GM21381 (cell line): ENCODE data around the gene PDE6D.
A peak's percentile ranks its signal among the peaks of the same experiment; 100 is the strongest.

Experiments
- ATAC-seq: cut with Tn5 transposase; IDR thresholded peaks from one replicate; pipeline ENCODE4 v1.9.1; 2021; ENCODE audit warnings: mild to moderate bottlenecking, moderate library complexity; ENCODE audit not compliant: unreplicated experiment

PDE6D gene

DNA sequence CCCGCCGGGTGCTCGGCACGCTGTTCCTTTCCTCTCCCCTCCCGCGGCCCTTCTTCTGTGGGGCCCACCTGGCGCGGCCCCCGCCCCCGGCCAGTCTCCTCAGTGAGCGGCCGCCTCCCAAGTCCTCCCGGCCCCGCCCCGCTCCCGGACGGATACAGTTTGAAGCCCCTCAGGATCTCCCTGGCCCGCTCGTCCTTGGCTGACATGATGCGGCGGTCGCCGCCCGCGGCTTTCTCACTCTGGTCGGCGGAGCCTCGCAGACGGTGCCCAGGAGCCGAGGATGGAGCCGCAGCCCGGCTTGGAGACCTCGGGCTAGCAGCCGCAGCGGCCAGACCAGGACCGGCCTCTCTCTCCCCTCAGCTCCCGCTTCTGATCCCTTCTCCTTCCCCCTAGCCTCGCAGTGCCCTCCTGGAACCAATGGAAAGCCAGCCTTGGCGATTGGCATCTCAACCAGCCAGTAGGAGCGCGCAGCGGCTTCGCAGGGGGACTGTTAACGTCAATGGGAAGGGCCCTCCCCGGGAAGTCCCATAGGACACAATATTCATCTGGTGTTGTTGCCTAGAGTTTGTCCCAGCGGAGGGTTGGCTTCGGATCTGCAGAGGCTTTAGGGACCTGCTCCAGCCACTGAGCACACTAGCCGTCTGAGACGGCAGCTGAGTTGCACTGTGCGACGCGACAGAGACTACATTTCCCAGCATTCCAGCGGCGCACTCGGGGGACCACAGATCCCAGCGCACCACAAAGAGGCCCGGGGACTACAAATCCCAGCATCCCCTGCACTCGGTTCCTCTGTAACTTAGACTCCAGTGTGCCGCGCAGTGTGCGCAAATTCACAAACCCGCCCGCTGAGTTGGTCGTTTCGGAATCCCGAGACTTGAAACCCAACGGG is at the start of gene PDE6D:
Gene PDE6D (minus strand): TSS at position 374 of the 889 bp plus-strand sequence. CDS start 168 bp downstream, at position 206.
- ATAC-seq = peak; percentile 88

DNA sequence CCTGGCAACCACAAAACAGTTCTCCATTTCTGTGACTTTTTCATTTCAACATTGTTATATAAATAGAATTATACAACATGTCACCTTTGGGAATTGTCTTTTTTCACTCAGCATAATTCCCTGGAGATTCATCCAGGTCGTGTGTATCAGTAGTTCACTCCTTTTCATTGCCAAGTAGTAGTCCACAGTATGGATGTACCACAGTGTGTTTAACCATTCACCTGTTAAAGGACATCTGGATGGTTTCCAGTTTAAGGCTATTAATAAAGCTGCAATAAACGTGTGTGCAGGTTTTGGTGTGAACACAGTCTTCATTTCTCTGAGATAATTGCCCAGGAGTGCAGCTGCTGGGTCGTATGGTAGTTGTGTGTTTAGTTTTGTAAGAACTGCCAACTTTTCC is 40.8 kb upstream of the PDE6D start:
- ATAC-seq = no peak

DNA sequence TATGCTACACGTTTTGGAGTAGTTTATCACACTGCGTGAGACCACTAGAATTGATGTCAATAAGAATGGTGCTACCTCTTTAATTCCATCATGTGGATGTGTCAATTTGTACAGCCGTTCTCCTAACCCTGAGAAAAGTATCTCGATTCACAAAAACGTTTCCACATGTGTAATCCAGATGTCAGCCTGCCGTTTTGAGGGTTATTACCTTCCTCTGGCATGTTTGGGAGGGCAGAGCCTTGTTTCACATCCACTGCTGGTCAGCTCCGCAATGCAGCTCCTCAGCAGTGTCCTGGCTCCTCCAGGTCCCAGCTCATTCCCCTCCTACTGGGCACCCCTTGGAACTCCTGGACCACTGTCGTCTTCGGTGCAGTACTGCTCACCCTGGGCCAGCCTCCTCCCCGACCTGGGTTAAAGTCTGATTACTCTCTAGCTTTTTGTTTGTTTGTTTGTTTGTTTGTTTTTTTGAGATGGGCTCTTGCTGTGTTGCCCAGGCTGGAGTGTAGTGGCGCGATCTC is 39.8 kb upstream of the PDE6D start:
- no peak for ATAC-seq

DNA sequence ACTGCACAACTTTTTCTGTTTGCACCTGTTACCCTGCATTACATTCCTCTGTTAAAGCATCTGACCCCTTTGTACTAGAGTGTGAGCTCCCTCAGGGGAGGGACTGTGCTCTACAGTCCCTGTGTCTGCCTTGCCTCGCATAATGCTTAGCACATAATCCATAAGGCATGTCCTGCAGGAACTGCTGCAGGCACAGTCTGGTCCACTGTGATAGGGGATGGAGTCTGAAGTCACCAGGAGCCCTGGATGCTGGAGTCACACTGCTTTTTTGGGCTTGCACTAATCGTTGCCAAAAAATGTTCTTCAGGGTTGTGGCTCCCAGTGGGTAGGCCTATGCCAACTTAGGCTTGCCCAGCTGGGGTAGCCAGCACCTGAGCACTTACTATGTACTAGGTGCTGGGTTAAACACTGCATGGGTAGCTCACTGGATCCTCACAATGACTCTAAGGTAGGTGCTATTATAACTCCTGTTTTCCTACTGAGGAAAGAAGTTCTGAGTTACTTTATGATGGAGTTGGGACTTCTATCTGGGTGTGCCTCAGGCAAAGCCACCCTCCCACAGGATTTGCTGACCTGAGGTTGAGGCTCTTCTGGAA is 38.5 kb upstream of the PDE6D start:
- ATAC-seq = no peak

DNA sequence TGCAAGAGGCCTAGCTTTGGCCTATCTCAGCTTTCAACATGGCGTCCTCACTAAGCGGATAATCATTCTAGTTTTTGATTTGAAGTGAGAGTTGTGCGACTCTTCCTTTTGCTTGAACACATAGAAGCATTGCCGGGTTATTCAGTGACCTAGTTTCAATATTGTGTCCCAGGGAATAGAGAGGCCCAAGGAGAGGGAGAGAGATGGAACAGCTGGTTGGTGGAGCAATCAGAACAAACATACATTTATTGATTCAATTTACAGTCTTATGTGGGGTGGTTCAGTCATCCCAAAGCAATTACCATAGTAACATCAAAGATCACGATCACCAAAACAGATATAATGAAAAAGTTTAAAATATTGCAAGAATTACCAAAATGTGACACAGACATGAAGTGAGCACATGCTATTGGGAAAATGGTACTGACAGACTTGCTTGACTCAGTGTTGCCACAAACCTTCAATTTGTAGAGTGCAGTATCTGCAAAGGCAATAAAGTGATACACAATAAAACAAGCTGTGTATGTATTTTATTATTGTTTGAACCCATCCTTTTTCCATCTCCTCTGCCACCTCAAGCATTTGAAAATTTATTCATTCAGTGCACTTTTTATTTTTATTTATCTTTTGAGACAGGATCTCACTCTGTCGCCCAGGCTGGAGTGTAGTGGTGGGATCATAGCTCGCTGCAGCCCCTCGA is 35.4 kb upstream of the PDE6D start:
- ATAC-seq = no peak

DNA sequence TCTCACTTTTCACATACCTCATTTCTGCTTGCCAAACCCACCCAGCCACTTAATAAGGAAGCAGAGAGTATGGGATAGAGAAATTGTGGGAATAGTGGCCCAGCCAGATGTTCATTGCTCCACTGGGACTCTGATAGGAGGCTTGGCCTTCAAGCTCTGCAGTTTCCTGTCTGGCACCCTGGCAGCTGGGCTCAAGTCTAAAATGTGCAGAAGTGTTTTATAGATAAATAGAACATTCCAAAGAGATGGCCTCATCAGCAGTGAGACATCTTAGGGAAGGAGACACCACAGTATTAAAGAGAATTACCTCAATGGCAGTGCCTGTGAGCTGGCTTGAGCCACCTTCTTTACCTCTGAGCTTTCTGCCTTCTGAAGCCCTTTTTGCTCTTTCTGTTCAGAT is 29.8 kb upstream of the PDE6D start:
- ATAC-seq = no peak

DNA sequence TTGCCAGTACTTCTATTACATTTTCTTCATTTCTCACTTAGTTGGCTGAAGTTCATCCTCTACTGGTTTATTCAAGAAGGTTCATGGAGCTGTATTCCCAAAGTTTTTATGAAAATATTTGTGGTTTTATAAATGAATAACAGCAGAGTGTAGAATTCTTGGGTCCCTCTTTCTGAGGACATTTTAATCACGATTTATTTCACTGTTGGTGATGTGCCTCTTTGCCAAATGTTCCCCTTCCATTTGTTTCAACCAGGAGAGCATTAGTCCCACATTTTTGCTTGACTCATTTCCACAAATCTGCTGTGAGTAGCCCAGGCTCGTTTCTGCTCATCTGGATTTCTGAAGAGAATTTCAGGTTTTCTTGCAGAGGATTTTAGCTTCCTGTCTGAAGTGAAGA is 25.9 kb upstream of the PDE6D start:
- ATAC-seq = no peak

DNA sequence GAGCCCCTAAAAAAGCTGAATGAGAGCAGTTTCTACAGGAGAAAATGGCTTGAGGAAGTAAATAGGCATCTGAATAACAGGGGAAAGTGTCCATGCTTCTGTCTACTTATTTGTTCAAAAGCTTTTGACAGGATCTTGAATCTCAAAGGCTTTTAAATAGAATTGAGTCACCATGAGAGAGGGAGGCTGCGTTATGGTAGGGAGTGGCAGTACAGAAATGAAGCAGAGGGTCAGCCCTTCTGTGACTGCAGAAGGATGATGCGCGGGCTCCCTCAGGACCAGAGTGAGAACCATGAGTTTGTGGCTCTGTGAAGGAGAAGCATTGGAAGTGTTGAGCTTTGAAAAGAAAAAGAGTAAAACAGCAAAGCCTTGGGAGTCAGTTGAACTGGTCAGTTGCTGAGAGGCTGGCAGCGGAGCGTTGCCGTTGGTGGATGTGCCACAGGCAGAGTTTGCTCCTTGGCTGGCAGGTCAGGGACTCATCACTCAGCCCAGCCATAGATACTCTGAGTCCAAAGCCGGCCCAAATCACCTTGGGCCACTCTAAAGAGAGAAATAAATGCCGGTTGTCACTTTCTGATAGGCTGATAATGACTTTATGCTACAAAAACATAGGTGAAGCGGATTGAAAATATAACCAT is 22.5 kb upstream of the PDE6D start:
- ATAC-seq = no peak

DNA sequence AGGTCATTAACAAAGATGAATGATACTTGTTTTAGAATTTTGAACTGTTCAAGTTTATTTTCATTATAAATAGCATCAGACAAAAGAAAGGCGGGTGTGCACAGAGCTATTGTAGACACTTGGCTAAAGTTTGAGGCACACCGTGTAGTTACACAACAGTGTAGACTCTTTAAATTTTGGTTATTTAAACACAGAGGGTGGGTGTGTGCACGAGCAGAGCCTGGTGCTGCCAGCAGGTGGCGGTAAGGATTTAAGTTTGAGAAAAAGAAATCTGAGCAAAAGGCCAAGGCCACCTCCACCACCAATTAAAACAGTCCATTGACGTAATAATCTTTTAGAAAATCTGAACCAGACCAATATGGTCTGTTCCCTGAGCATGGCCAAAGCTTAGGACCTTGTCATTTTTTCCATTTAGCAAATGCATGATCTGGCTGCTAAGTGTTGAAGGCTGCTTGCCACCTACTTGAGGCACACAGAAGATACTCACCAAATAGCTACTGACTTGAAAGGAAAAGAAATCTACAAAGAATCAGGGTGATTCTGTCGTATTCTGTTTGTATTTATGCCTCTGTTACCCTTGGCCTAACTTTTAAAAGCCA is 19.5 kb upstream of the PDE6D start:
- no peak for ATAC-seq

DNA sequence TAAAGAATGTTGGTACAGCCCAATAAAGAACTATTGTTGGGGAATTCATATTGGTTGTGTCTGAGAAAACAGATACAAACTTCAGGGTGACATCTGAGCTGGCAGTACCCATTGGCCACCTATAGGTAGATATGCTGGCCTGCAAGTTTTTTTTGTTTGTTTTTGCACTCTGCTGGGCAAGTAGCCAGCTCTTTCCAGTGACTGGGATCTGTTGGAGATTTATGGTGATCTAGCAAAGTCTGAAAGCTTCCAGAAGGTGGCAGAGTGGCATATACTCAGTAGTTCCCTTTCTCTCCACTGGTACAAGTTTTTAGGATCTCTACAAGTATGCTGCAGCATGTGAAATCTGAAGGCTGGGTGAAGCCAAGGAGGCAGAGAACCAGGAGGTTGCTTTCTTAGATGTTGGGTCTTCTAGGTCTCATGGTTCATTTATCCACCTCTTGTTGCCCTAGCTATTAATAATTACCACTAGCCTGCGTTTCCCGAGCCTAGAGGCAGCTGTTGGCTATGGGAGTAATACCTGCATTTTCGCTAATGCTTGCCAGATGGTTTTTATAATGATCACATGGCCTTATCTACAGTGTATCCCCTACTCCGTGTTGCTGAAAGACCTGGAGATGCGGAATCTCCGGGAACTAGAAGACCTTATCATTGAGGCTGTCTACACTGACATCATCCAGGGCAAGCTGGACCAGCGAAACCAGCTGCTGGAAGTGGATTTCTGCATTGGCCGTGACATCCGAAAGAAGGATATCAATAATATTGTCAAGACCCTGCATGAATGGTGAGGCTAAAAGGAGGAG is 14.6 kb upstream of the PDE6D start:
- ATAC-seq = no peak

DNA sequence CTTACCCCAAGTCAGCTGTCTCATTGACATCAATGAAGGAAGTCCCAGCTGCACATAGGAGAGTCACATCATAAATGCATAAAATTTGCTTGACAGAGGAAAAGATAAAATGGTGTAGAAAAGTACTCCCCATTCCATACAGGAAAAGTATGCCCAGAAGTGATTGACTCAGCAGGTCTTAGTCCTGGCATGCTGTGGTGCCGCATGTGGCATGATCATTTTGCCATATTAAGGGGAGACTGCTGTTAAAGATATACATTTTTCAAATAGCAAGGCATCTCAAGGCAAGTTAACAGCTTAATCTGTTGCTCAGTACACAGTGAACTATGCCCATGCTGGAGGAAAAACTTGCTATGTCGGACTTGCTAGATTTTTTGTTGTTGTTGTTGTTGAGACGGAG is 13.3 kb upstream of the PDE6D start:
- ATAC-seq = no peak

DNA sequence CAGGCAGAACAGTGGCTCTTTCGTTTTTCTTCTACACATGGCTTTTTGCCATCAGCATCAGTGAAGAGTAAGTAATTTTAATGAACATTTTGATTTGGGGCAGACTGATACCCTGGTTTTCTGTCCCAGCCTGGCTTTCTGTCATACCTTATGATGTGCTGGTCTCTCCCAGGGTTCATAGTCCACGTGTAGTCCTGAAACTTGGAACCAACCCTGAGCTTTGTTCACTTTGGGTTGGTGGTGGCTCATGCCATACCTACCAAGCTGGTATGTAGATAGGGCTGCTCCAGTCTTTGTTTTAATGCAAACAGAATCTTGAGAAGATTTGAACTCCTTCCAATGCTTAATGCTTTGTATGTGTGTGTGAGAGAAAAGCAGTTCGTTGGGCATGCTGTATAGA is 10.0 kb upstream of the PDE6D start:
- no peak for ATAC-seq

DNA sequence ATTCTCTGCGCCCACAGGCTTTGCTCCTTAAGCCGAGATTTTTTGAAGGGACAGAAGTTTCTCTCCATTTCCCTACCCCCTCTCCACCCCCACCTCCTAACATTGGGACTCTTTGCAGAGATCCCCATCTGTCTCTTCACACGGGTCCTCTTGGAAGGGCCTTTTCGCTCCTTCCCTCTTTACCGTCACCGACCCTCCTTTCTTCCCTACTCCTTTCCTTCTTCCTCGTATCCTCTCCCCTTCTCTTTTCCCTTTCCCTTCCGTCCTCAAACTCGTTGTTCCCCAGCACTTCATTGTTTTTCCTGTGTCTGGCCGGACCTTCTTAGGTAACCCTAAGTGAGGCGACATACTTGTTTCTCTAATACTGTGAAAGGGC is 5.8 kb upstream of the PDE6D start:
- no peak for ATAC-seq

DNA sequence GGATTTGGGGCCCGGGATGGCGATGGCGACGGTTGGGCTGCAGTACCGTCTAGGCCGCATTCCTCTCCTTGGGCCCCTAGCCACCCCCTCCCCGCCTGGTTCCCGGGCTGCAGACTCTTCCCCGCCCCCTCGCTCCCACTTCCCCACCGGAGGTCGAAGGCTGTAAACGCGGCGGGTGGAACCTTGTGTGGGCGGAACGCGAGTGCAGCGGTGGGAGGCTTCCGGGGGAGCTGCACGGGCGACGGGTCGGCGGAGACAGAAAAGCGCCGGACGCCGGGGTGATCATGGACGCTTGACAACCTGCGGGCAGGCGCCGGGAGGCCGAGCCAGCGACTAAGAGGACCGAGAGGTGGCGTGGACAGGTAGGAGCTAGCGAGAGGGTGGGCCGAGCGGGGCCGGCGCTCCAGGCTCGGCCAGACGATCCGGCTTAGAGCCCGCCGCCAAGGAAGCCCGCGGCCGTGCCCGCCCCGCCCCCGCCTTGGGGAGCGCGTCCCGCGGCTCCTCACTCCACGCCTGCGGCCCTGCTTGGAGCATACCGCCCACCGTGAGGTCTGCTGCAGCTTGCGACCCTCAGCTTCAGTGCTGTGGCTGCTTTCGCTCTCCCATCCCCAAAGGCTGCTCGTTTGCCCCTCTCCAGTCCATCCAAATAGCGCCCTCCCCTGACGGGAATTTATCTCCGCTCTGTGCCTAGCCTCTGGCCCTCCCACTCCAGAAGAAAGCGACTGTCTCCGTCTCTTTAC is 5.3 kb upstream of the PDE6D start, which contains the start of gene COPS7B:
Gene COPS7B (plus strand): TSS at position 269 of the 740 bp plus-strand sequence. CDS start 2,126 bp downstream, outside the sequence.
- ATAC-seq = peak; percentile 71

DNA sequence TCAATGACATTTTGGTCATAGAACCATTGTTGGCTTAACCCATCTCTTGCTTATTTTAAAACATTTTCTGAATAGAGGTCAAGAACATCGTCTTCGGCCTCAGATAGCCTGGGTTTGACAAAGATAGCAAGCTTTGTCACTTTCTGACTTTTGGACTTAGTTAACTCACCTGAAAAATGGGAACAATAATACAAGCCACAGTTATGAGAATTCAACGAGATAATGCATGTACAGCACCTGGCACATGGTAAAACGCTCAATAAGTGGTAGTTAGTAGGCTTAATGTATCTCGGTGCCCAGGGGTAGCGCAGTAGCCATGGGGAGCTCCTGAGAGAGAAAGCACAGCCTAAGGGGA is 4.7 kb upstream of the PDE6D start:
- ATAC-seq = no peak

DNA sequence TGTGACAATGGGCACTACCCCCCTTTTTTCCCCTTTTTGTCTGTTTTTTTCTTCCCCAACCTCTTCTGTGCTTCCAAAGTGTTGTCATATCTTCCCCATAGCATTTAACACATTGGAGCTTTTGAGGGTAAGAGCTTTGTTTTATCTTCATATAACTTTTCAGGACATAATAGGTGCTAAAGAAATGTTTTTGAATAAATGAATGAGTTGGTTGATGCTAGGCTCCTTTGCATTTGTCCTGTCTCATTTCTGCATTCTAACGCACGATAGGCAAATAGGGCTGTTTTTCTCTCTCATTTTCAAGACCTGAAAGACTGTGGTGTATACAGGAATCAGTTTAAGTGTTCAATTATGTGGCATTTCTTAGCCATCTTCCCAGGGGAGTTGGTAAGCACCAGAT is 4.3 kb upstream of the PDE6D start:
- no peak for ATAC-seq

DNA sequence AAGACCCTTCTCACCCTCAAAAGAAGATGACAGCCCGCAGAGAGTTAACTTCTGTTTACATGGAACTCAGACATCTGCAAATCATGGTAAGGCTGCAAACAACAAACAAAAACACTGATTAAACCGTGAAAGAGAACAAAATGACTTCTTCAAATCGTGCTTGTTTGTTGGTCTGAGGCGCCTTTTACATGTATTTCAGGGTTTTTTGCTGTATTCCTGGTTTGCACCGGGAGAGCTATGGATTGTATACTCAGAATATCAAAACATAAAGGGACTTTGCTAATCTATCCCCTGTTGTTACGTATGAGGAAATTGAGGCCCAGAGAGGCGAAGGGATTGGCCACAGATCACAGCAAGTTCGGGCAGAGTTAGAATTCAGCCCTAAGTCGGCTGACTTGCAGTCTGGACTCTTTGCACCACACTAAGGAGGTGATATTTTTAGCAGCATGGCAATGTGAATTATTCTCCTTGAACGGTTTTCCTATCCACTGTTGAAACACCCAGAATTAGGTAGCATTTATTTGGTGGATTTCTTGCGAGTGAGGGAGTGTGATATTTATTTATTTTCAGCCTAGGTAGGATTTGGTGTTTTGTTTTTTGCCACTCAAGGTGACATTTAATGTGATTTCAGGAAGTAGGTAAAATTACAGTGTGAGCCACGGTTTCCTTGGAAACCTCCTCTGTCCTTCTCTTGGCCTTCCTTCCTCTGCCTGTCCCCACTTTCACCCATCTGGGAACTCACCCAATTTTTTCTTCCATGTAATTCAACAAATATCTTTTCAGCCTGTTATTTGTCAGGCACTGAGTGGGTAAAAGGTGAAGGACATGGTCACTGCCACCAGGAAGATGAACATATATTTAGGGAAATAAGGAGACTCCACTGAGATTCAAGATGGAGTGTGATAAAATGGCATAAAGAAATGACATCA is 980 bp upstream of the PDE6D start:
- ATAC-seq = no peak
